ENCODE measurements around the gene CCDC136. TPM values are rescaled to one million over a fixed set of nuclear protein-coding genes. Genes with fewer than 3 reads are reported as not detected.

Gene CCDC136
- total RNA-seq, result 1 to 10 TPM; 2.5 to 3.2 TPM
- polyA plus RNA-seq (ENCODE audit: insufficient read length in 6 of 6), result 10 to 100 TPM; 30.1 to 87.1 (median 58.3) TPM
- long read RNA-seq, donor 1, result 0 reads
- long read RNA-seq, donor 2, partial matches to known transcripts, result 11 of 11 reads
- long read RNA-seq, donor 2, other reads (novel, unspliced or antisense), result 0 of 11 reads
- long read RNA-seq, donor 3, result 0 reads
- long read RNA-seq, donor 4, result 0 reads
- long read RNA-seq, donor 5, partial matches to known transcripts, result 5 of 5 reads
- long read RNA-seq, donor 5, other reads (novel, unspliced or antisense), result 0 of 5 reads
- long read RNA-seq, donor 6, result 0 reads
- long read RNA-seq, donor 7, result 0 reads
- long read RNA-seq, donor 8, result 0 reads
- long read RNA-seq, donor 9, result 0 reads
- long read RNA-seq, donor 10, result 0 reads
- long read RNA-seq, donor 11, transcript CCDC136-206 (10 exons, 1,720 nt), result major isoform, 5 of 55 reads
- long read RNA-seq, donor 11, partial matches to known transcripts, result 48 of 55 reads
- long read RNA-seq, donor 11, other reads (novel, unspliced or antisense), result 0 of 55 reads
- long read RNA-seq, donor 12, result 0 reads

DNA sequence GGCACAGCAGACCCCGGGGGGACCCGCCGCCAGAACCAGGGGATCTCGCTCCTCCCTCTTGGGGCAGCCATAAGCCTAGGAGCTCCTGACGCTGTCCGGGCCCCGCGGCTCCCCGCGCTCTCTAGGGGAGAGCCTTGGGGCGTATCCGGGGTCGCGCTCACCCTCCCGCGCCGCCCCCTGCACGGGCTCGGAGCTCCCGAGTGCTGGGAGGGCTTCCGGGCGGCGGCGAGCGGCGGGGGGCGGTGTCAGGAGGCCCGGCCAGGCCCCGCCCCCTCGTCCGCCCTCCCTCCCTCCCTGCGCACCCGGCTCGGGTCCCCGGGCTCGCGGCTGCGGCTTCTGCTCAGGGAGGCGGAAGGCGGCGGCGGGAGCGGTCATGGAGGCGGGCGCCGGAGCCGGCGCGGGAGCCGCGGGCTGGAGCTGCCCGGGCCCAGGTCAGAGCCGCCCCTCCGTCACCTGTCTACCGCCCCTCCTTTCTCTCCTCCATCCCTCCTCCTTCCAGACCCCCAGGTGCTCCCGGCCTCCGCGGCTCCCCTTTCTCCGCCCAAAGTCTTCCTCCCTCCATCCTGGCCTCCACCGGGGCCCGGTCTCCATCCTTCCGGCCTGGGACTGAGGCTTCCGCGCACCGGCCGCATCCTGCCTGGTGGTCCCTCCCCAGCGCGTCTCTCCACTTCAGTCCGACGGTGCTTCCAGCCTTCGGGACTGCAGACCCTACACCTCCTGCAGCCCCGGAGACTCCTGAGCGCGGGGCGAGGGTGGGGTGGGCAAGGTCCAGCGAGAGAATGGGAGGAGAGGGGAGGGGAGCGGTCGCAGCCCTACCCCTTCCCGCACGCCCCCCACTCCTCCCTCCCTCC, at the start of gene CCDC136:
Gene CCDC136 (plus strand): TSS at position 848 of the 851 bp plus-strand sequence. CDS start 444 bp downstream, outside the sequence.
- H3K27me3 ChIP-seq, result peaks cover 0 to 49% of the 10 kb centered on the region in 2 donors
- H3K27ac ChIP-seq, result no peak within 1 kb of the TSS
- peaks cover 0 to 18% of the 10 kb centered on the region in 2 donors for H3K4me1 ChIP-seq
- TF ChIP-seq, protein P1, sequence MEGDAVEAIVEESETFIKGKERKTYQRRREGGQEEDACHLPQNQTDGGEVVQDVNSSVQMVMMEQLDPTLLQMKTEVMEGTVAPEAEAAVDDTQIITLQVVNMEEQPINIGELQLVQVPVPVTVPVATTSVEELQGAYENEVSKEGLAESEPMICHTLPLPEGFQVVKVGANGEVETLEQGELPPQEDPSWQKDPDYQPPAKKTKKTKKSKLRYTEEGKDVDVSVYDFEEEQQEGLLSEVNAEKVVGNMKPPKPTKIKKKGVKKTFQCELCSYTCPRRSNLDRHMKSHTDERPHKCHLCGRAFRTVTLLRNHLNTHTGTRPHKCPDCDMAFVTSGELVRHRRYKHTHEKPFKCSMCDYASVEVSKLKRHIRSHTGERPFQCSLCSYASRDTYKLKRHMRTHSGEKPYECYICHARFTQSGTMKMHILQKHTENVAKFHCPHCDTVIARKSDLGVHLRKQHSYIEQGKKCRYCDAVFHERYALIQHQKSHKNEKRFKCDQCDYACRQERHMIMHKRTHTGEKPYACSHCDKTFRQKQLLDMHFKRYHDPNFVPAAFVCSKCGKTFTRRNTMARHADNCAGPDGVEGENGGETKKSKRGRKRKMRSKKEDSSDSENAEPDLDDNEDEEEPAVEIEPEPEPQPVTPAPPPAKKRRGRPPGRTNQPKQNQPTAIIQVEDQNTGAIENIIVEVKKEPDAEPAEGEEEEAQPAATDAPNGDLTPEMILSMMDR (IDR thresholded peaks at IDR 0.05), result no peak
- intact Hi-C loops (cut with DNase I), result no loop called here
- H3K36me3 ChIP-seq, result no peaks in the 10 kb centered on the region
- no peaks in the 10 kb centered on the region for H3K9me3 ChIP-seq
- H3K4me3 ChIP-seq, result peak within 1 kb of the TSS; percentile 57 to 67
- DNase-seq (peak; percentile 46 to 93 (median 70)), ATAC-seq (peak; percentile 95)

DNA sequence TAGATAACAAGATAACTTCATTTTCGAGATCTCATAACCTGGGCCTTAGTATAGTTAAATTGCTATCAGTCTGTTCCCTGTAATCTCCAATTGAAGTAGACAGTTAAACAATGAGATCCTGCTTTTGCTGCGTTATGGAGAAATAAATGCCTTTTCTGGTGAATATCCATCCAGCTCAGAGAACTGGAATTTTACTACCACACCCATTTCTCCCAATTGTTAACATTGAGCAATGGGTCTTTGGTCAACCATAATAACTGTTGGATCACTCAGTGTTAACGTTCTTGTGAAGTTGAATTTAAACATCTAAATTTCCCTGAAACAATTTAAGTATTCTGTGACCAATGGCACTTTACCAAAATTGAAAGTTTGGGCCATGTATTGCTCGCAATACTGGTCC, 49.6 kb upstream of the CCDC136 start:
- TF ChIP-seq, protein P1 (IDR thresholded peaks at IDR 0.05), result no peak
- Histone ChIP-seq H3K4me3 (peak overlapping the region in 1 of 2 donors; percentile 89), H3K36me3 (no peaks in the 10 kb centered on the region), H3K27me3 (no peaks in the 10 kb centered on the region), H3K9me3 (no peaks in the 10 kb centered on the region), H3K27ac (no peak overlapping the region), H3K4me1 (peaks cover 22 to 65% of the 10 kb centered on the region in 2 donors)
- ATAC-seq (no peak), DNase-seq (no peak)
- intact Hi-C loops (cut with DNase I), result no loop called here

DNA sequence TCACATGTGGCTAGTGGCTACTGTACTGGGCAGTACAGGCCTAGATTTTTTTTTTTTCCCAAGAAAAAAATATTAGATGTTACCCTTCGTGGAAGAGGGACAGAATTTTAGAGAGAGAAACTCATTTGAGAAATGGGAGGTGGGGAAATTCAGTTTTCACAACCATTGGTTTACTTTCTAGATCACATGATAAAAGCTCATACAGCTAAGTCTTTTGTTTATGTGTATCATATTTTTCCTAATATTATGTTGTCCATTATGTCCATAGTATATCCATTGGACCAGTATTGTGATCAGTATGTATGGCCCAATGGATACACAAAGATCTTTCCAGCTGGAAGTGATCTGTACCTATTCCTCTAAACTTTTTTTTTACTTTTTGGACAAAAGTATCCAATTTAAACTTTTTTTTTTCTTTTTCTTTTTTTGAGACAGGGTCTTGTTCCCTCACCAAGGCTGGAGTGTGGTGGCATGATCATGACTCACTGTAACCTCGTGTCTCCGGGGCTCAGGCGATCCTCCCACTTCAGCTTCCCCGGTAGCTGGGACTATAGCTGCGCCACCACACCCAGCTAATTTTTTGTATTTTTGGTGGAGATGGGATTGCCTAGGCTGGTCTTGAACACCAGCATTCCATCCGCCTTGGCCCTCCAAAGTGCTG, 48.5 kb upstream of the CCDC136 start:
- H3K4me3 ChIP-seq, result no peak overlapping the region
- ATAC-seq (no peak), DNase-seq (peak in 1 of 4 donors; percentile 56)
- H3K27ac ChIP-seq, result peak overlapping the region in 1 of 2 donors; percentile 13
- intact Hi-C loops (cut with DNase I), result no loop called here
- TF ChIP-seq, protein P1 (IDR thresholded peaks at IDR 0.05), result no peak
- H3K9me3 ChIP-seq, result no peaks in the 10 kb centered on the region
- H3K27me3 ChIP-seq, result no peaks in the 10 kb centered on the region
- H3K4me1 ChIP-seq, result peaks cover 22 to 62% of the 10 kb centered on the region in 2 donors
- H3K36me3 ChIP-seq, result peaks cover 0 to 7% of the 10 kb centered on the region in 2 donors

DNA sequence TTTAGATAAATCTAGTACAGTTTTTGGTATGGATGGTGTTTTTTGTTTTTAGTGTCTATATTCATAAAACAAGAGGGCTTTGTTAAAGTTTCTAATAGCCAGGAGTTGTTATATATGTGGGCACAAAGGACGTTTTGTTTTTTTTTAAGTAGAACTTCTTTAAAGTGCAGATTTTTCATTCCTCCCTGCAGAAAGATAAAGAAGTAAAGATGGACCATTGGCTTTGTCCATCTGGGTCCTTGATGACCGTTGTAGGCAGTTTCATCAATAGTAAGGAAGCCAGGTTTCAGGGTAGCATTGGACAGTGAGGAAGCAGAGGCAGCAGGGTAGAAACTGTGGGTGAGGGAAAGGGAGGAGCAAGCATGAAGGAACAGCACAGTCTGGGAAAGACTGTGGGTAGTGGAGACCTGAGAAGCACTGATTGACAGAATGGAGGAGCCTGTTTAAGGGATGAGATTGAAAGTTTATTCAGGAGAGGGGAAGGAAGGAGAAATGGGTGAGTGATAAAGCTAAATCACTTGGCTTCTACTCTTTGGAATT, 47.3 kb upstream of the CCDC136 start:
- no peak overlapping the region for H3K27ac ChIP-seq
- H3K9me3 ChIP-seq, result no peaks in the 10 kb centered on the region
- TF ChIP-seq, protein P1 (IDR thresholded peaks at IDR 0.05), result no peak
- H3K36me3 ChIP-seq, result peaks cover 0 to 19% of the 10 kb centered on the region in 2 donors
- intact Hi-C loops (cut with DNase I), result no loop called here
- DNase-seq (no peak), ATAC-seq (no peak)
- H3K27me3 ChIP-seq, result no peaks in the 10 kb centered on the region
- peaks cover 18 to 56% of the 10 kb centered on the region in 2 donors for H3K4me1 ChIP-seq
- no peak overlapping the region for H3K4me3 ChIP-seq

Measured in left lung (tissue), 14 donors.